GM21528 (cell line): ENCODE data around the gene KIAA0753.

Experiments used
- ATAC-seq: cut with Tn5 transposase; IDR thresholded peaks from one replicate; pipeline ENCODE4 v1.9.1; 2021; ENCODE audit warnings: mild to moderate bottlenecking, moderate library complexity; ENCODE audit not compliant: unreplicated experiment, low FRiP score

KIAA0753 gene

GRCh38 chr17:6643451-6644125, 3.1 kb upstream of the KIAA0753 start:
- no peak for ATAC-seq

- no peak for ATAC-seq
Observed at GRCh38 chr17:6642592-6642991, 2.1 kb upstream of the KIAA0753 start.

GRCh38 chr17:6641247-6641863, 844 bp upstream of the KIAA0753 start:
- ATAC-seq = peak; percentile 13

GRCh38 chr17:6639586-6640535, 650 bp downstream of the KIAA0753 start:
- peak; percentile 16 for ATAC-seq

- no peak for ATAC-seq
Observed at GRCh38 chr17:6639014-6639585, 1.4 kb downstream of the KIAA0753 start.

- ATAC-seq = no peak
Observed at GRCh38 chr17:6638046-6638908, 2.2 kb downstream of the KIAA0753 start.

- no peak for ATAC-seq
Observed at GRCh38 chr17:6637458-6637840, 3.1 kb downstream of the KIAA0753 start.

- no peak for ATAC-seq
Observed at GRCh38 chr17:6636616-6637457, 3.7 kb downstream of the KIAA0753 start.

- no peak for ATAC-seq
Observed at GRCh38 chr17:6636105-6636504, 4.4 kb downstream of the KIAA0753 start.

- ATAC-seq = no peak
Observed at GRCh38 chr17:6633263-6633662, 7.2 kb downstream of the KIAA0753 start.

- ATAC-seq = no peak
Observed at GRCh38 chr17:6632530-6632929, 8.0 kb downstream of the KIAA0753 start.

GRCh38 chr17:6630390-6630789, 10.1 kb downstream of the KIAA0753 start:
- ATAC-seq = no peak

- ATAC-seq = no peak
Observed at GRCh38 chr17:6627019-6627418, 13.5 kb downstream of the KIAA0753 start.

- ATAC-seq = no peak
Observed at GRCh38 chr17:6626616-6627015, 13.9 kb downstream of the KIAA0753 start.

GRCh38 chr17:6623941-6624340, 16.6 kb downstream of the KIAA0753 start:
- ATAC-seq = no peak

- no peak for ATAC-seq
Observed at GRCh38 chr17:6611231-6611630, 29.3 kb downstream of the KIAA0753 start.

- ATAC-seq = no peak
Observed at GRCh38 chr17:6610011-6610410, 30.5 kb downstream of the KIAA0753 start.

- ATAC-seq = no peak
Observed at GRCh38 chr17:6608321-6608720, 32.2 kb downstream of the KIAA0753 start.

GRCh38 chr17:6605142-6605541, 35.4 kb downstream of the KIAA0753 start:
- no peak for ATAC-seq
